ENCODE results near the gene CHL1. TPM values are rescaled to one million over a fixed set of nuclear protein-coding genes. Genes with fewer than 3 reads are reported as not detected.

The CHL1 gene
- polyA plus RNA-seq, 2 of the 4 experiments (the other 2 are of a cell fraction), result 0.05 TPM; not detected in 1

DNA sequence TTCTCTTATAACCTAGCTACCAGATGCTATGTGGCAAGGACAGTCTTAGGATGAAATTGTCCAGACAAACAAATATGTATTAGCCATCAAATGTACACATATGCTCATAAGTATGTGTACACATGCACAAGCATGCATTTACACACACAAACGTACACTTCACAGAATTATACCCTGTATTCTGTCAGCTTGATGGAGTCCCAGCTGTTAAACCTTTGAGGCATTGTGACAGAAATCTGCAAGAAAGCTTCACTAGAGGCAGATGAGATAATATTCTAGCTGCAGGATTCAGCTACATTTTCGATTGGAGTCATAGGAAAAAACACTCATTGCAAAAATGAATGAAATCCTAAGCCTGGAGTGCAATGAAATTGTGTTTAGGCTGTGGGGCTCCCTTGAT, 110.6 kb downstream of the CHL1 start:
- 2% methylated on average over 2 of the region's 2 CpGs for WGBS (ENCODE audit: missing lambda C conversion rate)
- DNase-seq (ENCODE audit: low read depth in 1 of 2, low spot score in 1 of 2), result no peak
- Histone ChIP-seq H3K27ac (no peak overlapping the region), H3K9me3 (no peaks in the 10 kb centered on the region), H3K4me3 (no peak overlapping the region), H3K4me1 (no peaks in the 10 kb centered on the region), H3K4me2 (no peak overlapping the region)
- ATAC-seq, result no peak
- ChIA-PET CTCF (no interaction called here), POLR2A (no interaction called here)
- no peak for FAIRE-seq
- TF ChIP-seq HDAC2 (IDR thresholded peaks at IDR 0.05), result no peak
- no peak for TF ChIP-seq CBX2 (IDR thresholded peaks at IDR 0.05; ENCODE audit: borderline replicate concordance, low read depth)

DNA sequence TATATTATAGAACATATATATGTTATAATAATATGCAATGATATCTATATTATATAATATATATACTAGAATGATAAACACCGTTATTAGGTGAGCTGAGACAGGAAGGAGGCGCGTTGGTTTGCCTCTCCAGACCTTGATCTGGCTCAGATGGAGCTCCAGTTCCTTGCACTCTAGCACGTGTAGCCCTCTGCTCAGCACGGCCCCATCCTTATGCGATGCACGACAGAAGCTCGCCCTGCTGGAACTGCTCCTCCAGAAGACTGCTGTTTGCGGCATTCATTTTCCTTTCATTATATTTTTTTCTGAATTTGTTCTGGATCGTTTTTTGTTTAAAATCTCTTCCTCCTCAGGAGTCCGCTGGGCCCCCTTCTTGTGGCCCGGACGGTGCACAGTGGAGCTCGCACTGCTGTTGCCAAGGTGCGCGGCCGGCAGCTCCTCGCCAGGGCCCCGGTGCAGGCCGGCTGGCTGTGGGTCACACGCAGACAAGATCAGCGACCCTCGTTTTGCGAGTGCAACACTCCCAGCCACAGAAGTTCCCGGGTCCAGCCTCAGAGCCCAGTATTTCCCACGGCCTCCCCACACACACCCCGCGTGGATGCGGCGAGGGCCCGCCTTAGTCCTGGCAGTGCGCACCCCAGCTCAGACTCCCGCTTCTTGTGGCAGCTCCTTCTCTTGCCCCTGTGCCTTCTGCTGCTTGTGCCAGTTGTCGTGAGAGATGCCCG, 112.2 kb downstream of the CHL1 start:
- H3K9me3 ChIP-seq, result no peaks in the 10 kb centered on the region
- ATAC-seq (no peak), DNase-seq (ENCODE audit: low read depth in 1 of 2, low spot score in 1 of 2) (no peak), FAIRE-seq (no peak)
- 52% methylated on average over 33 of the region's 35 CpGs for WGBS (ENCODE audit: missing lambda C conversion rate)
- H3K4me2 ChIP-seq, result no peak overlapping the region
- H3K27ac ChIP-seq, result no peak overlapping the region
- H3K4me1 ChIP-seq, result no peaks in the 10 kb centered on the region
- no peak overlapping the region for H3K4me3 ChIP-seq
- POLR2A ChIA-PET, result no interaction called here
- CTCF ChIA-PET, result no interaction called here
- TF ChIP-seq, protein P1, sequence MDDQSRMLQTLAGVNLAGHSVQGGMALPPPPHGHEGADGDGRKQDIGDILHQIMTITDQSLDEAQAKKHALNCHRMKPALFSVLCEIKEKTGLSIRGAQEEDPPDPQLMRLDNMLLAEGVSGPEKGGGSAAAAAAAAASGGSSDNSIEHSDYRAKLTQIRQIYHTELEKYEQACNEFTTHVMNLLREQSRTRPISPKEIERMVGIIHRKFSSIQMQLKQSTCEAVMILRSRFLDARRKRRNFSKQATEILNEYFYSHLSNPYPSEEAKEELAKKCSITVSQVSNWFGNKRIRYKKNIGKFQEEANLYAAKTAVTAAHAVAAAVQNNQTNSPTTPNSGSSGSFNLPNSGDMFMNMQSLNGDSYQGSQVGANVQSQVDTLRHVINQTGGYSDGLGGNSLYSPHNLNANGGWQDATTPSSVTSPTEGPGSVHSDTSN (IDR thresholded peaks at IDR 0.05), result no peak
- TF ChIP-seq TP53 (CRISPR knock-in tag; IDR thresholded peaks at IDR 0.05) (no peak), HOXB5 (CRISPR knock-in tag; IDR thresholded peaks at IDR 0.05) (no peak), EP300 (IDR thresholded peaks at IDR 0.05) (no peak), PHF8 (IDR thresholded peaks at IDR 0.05; ENCODE audit: borderline replicate concordance, low read depth) (no peak), RNF2 (IDR thresholded peaks at IDR 0.05; ENCODE audit: borderline replicate concordance, low read depth) (no peak), MYC (IDR thresholded peaks at IDR 0.05; ENCODE audit: borderline replicate concordance, low read length) (no peak), RCOR1 (IDR thresholded peaks at IDR 0.05; ENCODE audit: low read depth, low read length) (no peak), NPAS2 (CRISPR knock-in tag; IDR thresholded peaks at IDR 0.05; ENCODE audit: borderline replicate concordance) (no peak), POLR2AphosphoS2 (conservative IDR thresholded peaks at IDR 0.05; ENCODE audit: low read length) (no peak), HEYL (CRISPR knock-in tag; IDR thresholded peaks at IDR 0.05) (no peak), HOXA7 (CRISPR knock-in tag; IDR thresholded peaks at IDR 0.05) (no peak), EHMT2 (IDR thresholded peaks at IDR 0.05; ENCODE audit: low read depth) (no peak)
- TF ChIP-seq, protein P2, sequence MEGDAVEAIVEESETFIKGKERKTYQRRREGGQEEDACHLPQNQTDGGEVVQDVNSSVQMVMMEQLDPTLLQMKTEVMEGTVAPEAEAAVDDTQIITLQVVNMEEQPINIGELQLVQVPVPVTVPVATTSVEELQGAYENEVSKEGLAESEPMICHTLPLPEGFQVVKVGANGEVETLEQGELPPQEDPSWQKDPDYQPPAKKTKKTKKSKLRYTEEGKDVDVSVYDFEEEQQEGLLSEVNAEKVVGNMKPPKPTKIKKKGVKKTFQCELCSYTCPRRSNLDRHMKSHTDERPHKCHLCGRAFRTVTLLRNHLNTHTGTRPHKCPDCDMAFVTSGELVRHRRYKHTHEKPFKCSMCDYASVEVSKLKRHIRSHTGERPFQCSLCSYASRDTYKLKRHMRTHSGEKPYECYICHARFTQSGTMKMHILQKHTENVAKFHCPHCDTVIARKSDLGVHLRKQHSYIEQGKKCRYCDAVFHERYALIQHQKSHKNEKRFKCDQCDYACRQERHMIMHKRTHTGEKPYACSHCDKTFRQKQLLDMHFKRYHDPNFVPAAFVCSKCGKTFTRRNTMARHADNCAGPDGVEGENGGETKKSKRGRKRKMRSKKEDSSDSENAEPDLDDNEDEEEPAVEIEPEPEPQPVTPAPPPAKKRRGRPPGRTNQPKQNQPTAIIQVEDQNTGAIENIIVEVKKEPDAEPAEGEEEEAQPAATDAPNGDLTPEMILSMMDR (IDR thresholded peaks at IDR 0.05), result no peak
- TF ChIP-seq, protein P3, sequence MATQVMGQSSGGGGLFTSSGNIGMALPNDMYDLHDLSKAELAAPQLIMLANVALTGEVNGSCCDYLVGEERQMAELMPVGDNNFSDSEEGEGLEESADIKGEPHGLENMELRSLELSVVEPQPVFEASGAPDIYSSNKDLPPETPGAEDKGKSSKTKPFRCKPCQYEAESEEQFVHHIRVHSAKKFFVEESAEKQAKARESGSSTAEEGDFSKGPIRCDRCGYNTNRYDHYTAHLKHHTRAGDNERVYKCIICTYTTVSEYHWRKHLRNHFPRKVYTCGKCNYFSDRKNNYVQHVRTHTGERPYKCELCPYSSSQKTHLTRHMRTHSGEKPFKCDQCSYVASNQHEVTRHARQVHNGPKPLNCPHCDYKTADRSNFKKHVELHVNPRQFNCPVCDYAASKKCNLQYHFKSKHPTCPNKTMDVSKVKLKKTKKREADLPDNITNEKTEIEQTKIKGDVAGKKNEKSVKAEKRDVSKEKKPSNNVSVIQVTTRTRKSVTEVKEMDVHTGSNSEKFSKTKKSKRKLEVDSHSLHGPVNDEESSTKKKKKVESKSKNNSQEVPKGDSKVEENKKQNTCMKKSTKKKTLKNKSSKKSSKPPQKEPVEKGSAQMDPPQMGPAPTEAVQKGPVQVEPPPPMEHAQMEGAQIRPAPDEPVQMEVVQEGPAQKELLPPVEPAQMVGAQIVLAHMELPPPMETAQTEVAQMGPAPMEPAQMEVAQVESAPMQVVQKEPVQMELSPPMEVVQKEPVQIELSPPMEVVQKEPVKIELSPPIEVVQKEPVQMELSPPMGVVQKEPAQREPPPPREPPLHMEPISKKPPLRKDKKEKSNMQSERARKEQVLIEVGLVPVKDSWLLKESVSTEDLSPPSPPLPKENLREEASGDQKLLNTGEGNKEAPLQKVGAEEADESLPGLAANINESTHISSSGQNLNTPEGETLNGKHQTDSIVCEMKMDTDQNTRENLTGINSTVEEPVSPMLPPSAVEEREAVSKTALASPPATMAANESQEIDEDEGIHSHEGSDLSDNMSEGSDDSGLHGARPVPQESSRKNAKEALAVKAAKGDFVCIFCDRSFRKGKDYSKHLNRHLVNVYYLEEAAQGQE (IDR thresholded peaks at IDR 0.05), result no peak
- TF ChIP-seq, protein P4, sequence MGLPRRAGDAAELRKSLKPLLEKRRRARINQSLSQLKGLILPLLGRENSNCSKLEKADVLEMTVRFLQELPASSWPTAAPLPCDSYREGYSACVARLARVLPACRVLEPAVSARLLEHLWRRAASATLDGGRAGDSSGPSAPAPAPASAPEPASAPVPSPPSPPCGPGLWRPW (IDR thresholded peaks at IDR 0.05), result no peak

Data from A549 (cell line).